ENCODE results near the gene ITGB4.
"Not testable (repeated sequence)": the region's sequence is repeated elsewhere in the genome, so short reads cannot be mapped to it uniquely, and the experiment has no call there.

ITGB4 gene

GRCh38 chr17:75753514-75754377, 32.5 kb downstream of the ITGB4 start:
- peak; percentile 53 to 68 (median 62) for DNase-seq (ENCODE audit: low read depth in 3 of 3)

- DNase-seq (ENCODE audit: low read depth in 3 of 3), result no peak
These were observed 33.3 kb downstream of the ITGB4 start for GRCh38 chr17:75754378-75755204.

- no peak for DNase-seq (ENCODE audit: low read depth in 3 of 3)
These were observed 34.1 kb downstream of the ITGB4 start for GRCh38 chr17:75755205-75755901.

- DNase-seq (ENCODE audit: low read depth in 3 of 3), result no peak
These were observed 34.7 kb downstream of the ITGB4 start for GRCh38 chr17:75755990-75756389.

- DNase-seq (ENCODE audit: low read depth in 3 of 3), result no peak
These were observed 35.3 kb downstream of the ITGB4 start for GRCh38 chr17:75756451-75757085.

DNA sequence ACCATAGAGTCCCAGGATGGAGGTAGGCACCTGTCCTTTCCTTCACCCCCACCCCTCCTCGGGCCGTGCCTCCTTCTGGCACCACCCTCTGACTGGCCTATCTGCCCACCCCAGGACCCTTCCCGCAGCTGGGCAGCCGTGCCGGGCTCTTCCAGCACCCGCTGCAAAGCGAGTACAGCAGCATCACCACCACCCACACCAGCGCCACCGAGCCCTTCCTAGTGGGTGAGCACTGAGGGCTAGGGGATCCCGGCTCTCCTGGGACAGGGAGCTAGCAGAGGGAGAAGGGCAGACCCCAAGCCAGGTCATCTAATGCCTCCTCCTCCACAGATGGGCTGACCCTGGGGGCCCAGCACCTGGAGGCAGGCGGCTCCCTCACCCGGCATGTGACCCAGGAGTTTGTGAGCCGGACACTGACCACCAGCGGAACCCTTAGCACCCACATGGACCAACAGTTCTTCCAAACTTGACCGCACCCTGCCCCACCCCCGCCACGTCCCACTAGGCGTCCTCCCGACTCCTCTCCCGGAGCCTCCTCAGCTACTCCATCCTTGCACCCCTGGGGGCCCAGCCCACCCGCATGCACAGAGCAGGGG, 35.9 kb downstream of the ITGB4 start:
- DNase-seq (ENCODE audit: low read depth in 3 of 3), result no peak

GRCh38 chr17:75758131-75758905, 37.1 kb downstream of the ITGB4 start:
- no peak for DNase-seq (ENCODE audit: low read depth in 3 of 3)

DNA sequence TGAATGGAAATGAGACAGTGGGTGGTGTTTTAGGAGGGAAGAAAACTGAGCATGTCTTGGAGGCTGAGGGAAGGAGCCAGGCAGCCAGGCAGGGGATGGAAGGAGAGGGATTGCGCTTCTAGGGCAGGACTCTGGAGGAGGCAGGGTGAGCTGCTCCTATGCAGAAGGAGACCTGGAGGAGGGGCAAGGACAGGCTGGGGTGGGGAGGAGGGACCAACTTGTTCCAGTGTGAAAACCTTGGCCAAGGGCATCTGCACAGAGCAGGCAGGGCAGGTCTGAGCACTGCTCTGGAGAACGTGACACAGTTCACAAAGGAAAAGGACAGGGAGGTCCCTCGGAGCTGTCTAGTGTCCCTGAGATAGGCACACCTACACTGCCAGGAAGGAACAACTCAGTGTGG, 38.2 kb downstream of the ITGB4 start:
- no peak for DNase-seq (ENCODE audit: low read depth in 3 of 3)

- not testable (repeated sequence) for DNase-seq (ENCODE audit: low read depth in 3 of 3)
These were observed 38.9 kb downstream of the ITGB4 start for GRCh38 chr17:75759978-75760640.

GRCh38 chr17:75762513-75763268, 41.4 kb downstream of the ITGB4 start:
- DNase-seq (ENCODE audit: low read depth in 3 of 3), result no peak

GRCh38 chr17:75763269-75763607, 42.0 kb downstream of the ITGB4 start:
- DNase-seq (ENCODE audit: low read depth in 3 of 3), result no peak

DNA sequence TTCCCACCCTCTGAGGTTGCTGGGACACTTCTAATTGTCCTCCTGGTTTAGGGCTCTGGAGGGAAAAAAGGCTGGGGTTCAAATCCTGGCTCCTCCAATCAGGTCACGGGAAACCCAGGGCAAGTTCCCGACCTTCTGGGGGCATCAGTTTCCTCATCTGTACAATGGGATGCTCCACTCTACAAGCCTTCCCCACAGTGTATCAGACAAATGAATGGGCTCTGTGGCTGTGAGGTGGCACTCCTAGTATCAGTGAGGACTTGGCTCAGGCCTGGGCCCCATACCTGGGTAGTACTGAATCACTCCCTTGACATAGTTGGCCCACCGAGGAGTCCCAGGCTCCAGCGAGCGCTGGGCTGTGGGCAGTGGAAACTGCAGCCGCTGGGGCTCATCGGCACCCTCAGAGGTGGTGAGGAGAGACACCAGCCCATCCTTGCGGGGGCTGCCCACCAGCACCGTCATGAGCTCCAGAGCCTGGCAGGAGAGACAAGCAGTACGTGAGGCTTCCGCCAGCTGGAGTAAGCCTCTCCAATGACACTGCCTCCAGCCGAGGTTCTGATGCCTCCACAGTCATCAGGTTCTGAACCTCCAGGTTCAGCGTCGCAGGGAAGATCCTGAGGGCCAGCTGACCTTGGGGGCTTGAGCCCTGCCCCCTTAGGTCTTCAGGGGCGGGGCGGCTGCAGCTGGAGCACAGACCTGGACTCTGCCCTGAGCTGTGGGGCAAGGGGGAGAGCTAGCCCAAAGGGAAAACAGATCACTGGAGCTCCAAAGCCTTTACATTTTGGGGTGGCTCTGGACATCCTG, 42.6 kb downstream of the ITGB4 start:
- no peak for DNase-seq (ENCODE audit: low read depth in 3 of 3)

DNA sequence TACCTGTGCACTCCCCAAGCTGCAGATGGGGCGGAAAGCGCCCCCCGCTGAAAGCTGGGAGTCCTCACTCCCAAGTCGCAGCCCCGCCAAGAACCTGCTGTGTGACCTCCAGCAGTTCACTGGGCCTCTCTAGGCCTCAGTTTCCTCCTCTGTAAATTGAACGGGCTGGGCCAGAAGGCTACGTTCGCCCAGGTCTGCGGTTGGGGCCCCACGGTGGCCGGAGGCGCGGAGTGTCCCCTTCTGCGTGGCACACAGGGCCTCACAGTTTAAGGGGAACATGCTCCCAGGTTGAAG, 43.1 kb downstream of the ITGB4 start:
- DNase-seq (ENCODE audit: low read depth in 3 of 3), result no peak

DNA sequence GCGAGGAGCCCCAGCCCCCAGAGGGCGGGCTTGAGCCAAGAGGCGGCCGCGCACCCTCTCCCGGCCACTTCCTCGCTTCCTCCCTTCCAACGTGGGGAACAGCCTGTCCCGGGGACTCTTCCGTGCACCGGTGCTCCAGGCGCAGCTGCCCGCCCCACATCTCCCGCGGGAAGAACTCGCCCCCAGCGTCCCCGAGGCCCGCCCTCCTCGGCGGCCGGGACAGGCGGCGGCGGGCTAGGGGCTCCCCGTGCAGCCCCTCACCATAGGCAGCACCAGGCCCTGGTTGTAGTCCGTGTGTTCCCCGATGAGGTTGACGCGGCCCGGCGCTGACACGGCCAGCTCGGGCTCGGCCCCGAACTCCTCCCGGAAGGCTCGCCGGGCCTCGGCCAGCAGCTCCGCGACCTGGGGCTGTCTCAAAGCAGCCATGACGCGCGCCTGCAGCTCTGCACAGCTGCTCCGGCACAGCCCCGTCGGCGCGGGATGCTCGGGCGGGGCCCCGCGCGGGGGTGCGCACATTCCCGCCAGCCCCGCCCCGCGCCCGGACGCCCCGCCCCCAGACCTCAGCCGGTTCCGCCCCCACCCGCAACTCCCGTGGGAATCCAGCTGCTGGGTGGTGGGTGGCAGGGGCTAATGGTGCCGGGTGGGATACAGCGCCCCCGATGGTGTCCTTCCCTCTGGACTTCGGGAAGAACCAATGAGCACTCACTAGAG, 43.6 kb downstream of the ITGB4 start, which contains the start of gene GALK1:
TSS of gene GALK1 (minus strand) at position 482 of the 711 bp plus-strand sequence. CDS start at position 426, 56 bp downstream.
- peak; percentile 52 to 62 (median 57) for DNase-seq (ENCODE audit: low read depth in 3 of 3)

- no peak for DNase-seq (ENCODE audit: low read depth in 3 of 3)
These were observed 44.7 kb downstream of the ITGB4 start for GRCh38 chr17:75765981-75766380.

GRCh38 chr17:75767881-75768280, 46.6 kb downstream of the ITGB4 start:
- DNase-seq (ENCODE audit: low read depth in 3 of 3), result no peak

DNA sequence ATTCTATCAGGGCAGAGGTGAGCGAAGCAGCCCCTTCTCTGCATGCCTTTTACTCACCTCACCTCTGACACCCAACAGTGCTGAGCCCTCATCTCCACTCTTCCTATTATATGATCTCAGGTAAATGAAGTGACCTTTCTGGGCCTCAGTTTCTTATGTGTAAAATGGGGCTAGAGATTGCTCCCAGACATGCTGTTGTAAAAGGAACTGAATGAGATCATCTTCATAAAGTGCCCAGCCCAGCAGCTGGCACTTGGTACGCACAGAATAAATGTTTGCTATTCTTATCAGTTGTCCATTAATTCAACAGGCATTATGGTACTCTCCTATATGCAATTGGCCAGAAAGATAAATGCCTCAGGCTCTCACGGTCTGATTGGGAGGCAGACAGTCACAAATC, 48.3 kb downstream of the ITGB4 start:
- no peak for DNase-seq (ENCODE audit: low read depth in 3 of 3)
